ENCODE results near the gene CHAMP1. TPM values are rescaled to one million over a fixed set of nuclear protein-coding genes. Genes with fewer than 3 reads are reported as not detected.

The CHAMP1 gene
- total RNA-seq, 1 donor from 2014 or later: 5.5 TPM

- Histone ChIP-seq H3K4me3 (ENCODE audit: low read depth, low read length) (no peak overlapping the region), H3K36me3 (ENCODE audit: control insufficient read depth, insufficient read depth, low read length) (peaks cover 8% of the 10 kb centered on the region), H3K27me3 (ENCODE audit: control insufficient read depth, insufficient read depth, low read length) (no peaks in the 10 kb centered on the region)
- FAIRE-seq (no peak), DNase-seq (ENCODE audit: low read depth) (no peak)
- no peak for TF ChIP-seq CTCF (IDR thresholded peaks at IDR 0.05; ENCODE audit: insufficient read depth, low read length, severe bottlenecking)
Measured at GRCh38 chr13:114319441-114319913, 5.2 kb downstream of the CHAMP1 start.

GRCh38 chr13:114320065-114320464, 5.8 kb downstream of the CHAMP1 start:
- H3K4me3 ChIP-seq (ENCODE audit: low read depth, low read length): no peak overlapping the region
- no peaks in the 10 kb centered on the region for H3K27me3 ChIP-seq (ENCODE audit: control insufficient read depth, insufficient read depth, low read length)
- no peak for FAIRE-seq
- peaks cover 8% of the 10 kb centered on the region for H3K36me3 ChIP-seq (ENCODE audit: control insufficient read depth, insufficient read depth, low read length)
- DNase-seq (ENCODE audit: low read depth): no peak
- no peak for TF ChIP-seq CTCF (IDR thresholded peaks at IDR 0.05; ENCODE audit: insufficient read depth, low read length, severe bottlenecking)

- DNase-seq (ENCODE audit: low read depth) (no peak), FAIRE-seq (no peak)
- TF ChIP-seq CTCF (IDR thresholded peaks at IDR 0.05; ENCODE audit: insufficient read depth, low read length, severe bottlenecking): no peak
- no peaks in the 10 kb centered on the region for H3K27me3 ChIP-seq (ENCODE audit: control insufficient read depth, insufficient read depth, low read length)
- peaks cover 8% of the 10 kb centered on the region for H3K36me3 ChIP-seq (ENCODE audit: control insufficient read depth, insufficient read depth, low read length)
- H3K4me3 ChIP-seq (ENCODE audit: low read depth, low read length): no peak overlapping the region
Measured at GRCh38 chr13:114321256-114321655, 7.0 kb downstream of the CHAMP1 start.

- Histone ChIP-seq H3K4me3 (ENCODE audit: low read depth, low read length) (no peak overlapping the region), H3K36me3 (ENCODE audit: control insufficient read depth, insufficient read depth, low read length) (peaks cover 8% of the 10 kb centered on the region), H3K27me3 (ENCODE audit: control insufficient read depth, insufficient read depth, low read length) (no peaks in the 10 kb centered on the region)
- no peak for TF ChIP-seq CTCF (IDR thresholded peaks at IDR 0.05; ENCODE audit: insufficient read depth, low read length, severe bottlenecking)
- FAIRE-seq (no peak), DNase-seq (ENCODE audit: low read depth) (no peak)
Measured at GRCh38 chr13:114323349-114323748, 9.0 kb downstream of the CHAMP1 start.

GRCh38 chr13:114324334-114324733, 10.0 kb downstream of the CHAMP1 start:
- no peak for TF ChIP-seq CTCF (IDR thresholded peaks at IDR 0.05; ENCODE audit: insufficient read depth, low read length, severe bottlenecking)
- H3K36me3 ChIP-seq (ENCODE audit: control insufficient read depth, insufficient read depth, low read length): peaks cover 8% of the 10 kb centered on the region

GRCh38 chr13:114325729-114326128, 11.4 kb downstream of the CHAMP1 start:
- no peak for TF ChIP-seq CTCF (IDR thresholded peaks at IDR 0.05; ENCODE audit: insufficient read depth, low read length, severe bottlenecking)
- Histone ChIP-seq H3K36me3 (ENCODE audit: control insufficient read depth, insufficient read depth, low read length) (peaks cover 6% of the 10 kb centered on the region), H3K4me3 (ENCODE audit: low read depth, low read length) (no peak overlapping the region), H3K27me3 (ENCODE audit: control insufficient read depth, insufficient read depth, low read length) (no peaks in the 10 kb centered on the region)
- DNase-seq (ENCODE audit: low read depth) (no peak), FAIRE-seq (no peak)

More at GRCh38 chr13:114324334-114324733, 10.0 kb downstream of the CHAMP1 start:
- FAIRE-seq: no peak
- Histone ChIP-seq H3K27me3 (ENCODE audit: control insufficient read depth, insufficient read depth, low read length) (no peaks in the 10 kb centered on the region), H3K4me3 (ENCODE audit: low read depth, low read length) (no peak overlapping the region)
- DNase-seq (ENCODE audit: low read depth): no peak
